SK-N-MC (cell line): Measurements from ENCODE around the gene HINFP.
A peak's percentile ranks its signal among the peaks of the same experiment; 100 is the strongest.

Source experiments
- DNase-seq: peaks from one replicate; pipeline ENCODE4 v3.0.0-alpha.2; 2011; ENCODE audit warnings: low read depth, low spot score
- H3K27ac ChIP-seq: fragments of 200-600 bp; sonication (generic); 2 replicates; pipeline ENCODE4 v1.5.1; 2016; ENCODE audit warnings: mixed run types
- H3K36me3 ChIP-seq: fragments of 200-600 bp; sonication (generic); 2 replicates; pipeline ENCODE4 v1.6.1; 2017; ENCODE audit warnings: antibody characterized with exemption, low read length, mixed read lengths; ENCODE audit not compliant: insufficient read depth
- H3K4me3 ChIP-seq: fragments of 200-600 bp; sonication (generic); 2 replicates; pipeline ENCODE4 v1.5.1; 2016
- H3K9ac ChIP-seq: fragments of 200-600 bp; sonication (generic); 2 replicates; pipeline ENCODE4 v1.8.0; 2017; ENCODE audit warnings: mixed run types, mixed read lengths; ENCODE audit not compliant: insufficient read length
- H3K9me3 ChIP-seq: fragments of 200-600 bp; sonication (generic); 2 replicates; pipeline ENCODE4 v1.6.1; 2017; ENCODE audit warnings: low read depth, mild to moderate bottlenecking, antibody characterized with exemption, low read length, moderate library complexity, mixed read lengths
- EZH2 ChIP-seq: fragments of 200-600 bp; sonication (generic); IDR thresholded peaks from one replicate; pipeline ENCODE4 v1.6.1; 2017; ENCODE audit warnings: antibody characterized with exemption
- FOXP2 ChIP-seq: optimal IDR thresholded peaks from 2 replicates; pipeline ENCODE3; 2011; ENCODE audit warnings: mild to moderate bottlenecking, moderate library complexity; ENCODE audit not compliant: insufficient read depth; ENCODE audit errors: extremely low read length, control extremely low read depth
- POLR2AphosphoS5 ChIP-seq: IDR thresholded peaks from 2 replicates; pipeline ENCODE4 v1.6.1; 2012; ENCODE audit warnings: mild to moderate bottlenecking, low read depth, low read length, borderline replicate concordance

The HINFP gene

DNA sequence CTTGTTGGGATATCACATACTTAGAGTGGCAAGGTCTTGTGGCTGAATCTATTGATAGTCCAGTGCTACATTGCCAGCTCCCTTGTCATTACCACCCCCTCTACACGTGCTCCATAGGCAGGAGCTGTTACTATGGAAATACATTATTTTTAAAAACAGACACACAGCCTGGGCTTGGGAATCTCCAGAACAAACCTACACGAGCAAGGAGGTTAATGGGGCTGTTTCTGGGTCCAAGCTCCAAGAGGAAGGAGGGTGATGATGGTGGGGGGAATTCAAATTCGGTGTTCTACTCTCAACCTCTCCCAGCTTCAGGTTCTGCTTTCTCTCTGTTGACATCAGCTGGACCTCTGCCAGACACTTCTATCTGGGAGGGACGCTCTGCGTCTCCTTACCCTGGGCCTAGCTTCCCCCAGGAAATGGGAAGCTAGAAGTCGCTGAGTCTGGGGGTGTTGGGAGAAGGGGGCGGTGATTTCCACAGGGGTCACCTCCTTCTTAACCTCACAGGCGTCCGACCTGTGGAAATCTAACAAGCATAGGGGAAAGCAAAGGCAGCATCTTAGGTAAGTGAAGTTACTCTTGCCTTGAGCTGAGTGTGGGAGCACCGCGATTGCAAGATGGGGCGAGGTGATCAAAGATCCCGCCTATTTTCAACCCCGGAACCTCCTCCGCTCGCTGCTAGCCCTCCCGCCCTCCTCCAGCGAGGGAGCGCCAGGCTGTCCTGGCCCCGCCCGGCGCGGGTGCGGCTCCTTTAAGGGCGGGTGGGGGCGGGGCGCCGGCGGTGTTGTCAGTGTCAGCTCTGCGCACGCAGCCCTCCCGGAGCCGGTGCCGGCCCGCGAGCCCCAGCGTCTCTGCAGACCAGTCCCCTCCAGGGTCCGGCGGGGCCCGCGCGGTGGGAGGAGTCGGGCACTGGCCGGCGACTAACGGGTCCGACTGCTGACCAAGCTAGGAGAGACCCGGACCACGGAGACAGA is 14.5 kb upstream of the HINFP start, which contains the start of gene C2CD2L:
TSS of gene C2CD2L (plus strand) at position 781 of the 974 bp plus-strand sequence. CDS start 398 bp downstream, outside the sequence.
- no peak for DNase-seq
- Histone ChIP-seq H3K4me3 (peak within 1 kb of the TSS; percentile 92), H3K9ac (peak within 1 kb of the TSS; percentile 75), H3K9me3 (no peaks in the 10 kb centered on the region), H3K27ac (peak within 1 kb of the TSS; percentile 81), H3K36me3 (peaks cover 10% of the 10 kb centered on the region)
- TF ChIP-seq POLR2AphosphoS5 (peak; percentile 75), EZH2 (no peak)

DNA sequence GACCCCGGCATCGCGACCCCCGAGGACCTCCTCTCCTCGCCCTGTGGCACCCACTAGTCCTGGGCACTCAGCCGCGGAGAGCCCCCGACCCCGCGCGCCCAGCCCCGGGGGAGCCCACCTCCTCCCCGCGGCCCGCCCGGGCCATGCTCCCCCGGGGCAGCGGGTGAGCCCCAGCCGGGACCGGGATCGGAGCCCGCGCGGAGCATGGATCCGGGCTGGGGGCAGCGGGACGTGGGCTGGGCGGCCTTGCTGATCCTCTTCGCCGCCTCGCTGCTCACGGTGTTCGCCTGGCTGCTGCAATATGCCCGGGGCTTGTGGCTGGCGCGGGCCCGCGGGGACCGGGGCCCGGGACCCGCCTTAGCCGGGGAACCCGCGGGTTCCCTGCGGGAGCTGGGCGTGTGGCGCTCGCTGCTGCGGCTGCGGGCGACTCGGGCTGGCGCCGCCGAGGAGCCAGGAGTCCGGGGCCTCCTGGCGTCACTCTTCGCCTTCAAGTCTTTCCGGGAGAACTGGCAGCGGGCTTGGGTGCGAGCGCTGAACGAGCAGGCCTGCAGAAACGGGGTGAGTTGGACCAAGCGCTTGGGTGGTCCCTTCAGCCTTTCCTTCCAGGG is 13.7 kb upstream of the HINFP start:
- DNase-seq, result no peak
- Histone ChIP-seq H3K9ac (peak overlapping the region; percentile 75), H3K4me3 (peak overlapping the region; percentile 92), H3K27ac (no peak overlapping the region; the same call in 1 of the 2 replicates), H3K36me3 (peaks cover 13% of the 10 kb centered on the region), H3K9me3 (no peaks in the 10 kb centered on the region)
- TF ChIP-seq POLR2AphosphoS5 (no peak), FOXP2 (no peak), EZH2 (no peak)

DNA sequence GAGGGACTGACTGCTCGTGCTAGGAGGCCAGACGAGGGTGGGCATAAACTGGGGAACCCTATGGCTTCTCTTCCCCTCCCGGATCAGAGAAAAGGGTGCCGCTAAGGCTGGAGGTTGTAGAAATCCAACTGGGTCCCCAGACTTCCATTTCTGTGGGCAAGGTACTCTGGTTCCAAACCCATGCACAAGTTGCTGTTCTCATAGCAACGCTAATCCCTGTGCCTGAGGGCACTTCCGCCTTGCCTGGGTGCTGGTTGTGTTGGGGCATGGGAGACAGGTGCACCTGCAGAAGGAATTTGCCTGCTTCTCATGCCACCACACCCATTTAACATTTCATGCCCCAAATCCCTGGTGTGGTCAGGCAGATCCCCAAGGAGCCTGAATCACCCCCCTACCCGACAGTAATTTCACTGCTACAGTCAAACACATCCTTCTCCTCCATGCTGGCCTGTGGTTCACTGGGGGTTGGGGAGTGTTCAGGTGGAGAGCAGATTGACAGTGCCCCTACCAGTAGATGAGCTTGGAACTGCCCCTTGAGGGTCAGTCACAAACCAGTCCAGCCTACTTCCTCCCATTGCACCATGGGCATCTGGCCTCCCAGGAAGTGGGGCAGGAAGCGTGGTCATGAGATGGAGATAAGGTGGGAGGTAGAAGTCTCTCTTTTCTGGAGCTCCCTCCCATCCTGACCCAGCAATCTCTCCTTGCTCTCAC is 13.1 kb upstream of the HINFP start:
- TF ChIP-seq EZH2, result no peak
- no peak for TF ChIP-seq FOXP2
- TF ChIP-seq POLR2AphosphoS5, result no peak
- H3K4me3 ChIP-seq, result peak overlapping the region; percentile 92
- peaks cover 16% of the 10 kb centered on the region for H3K36me3 ChIP-seq
- H3K9me3 ChIP-seq, result no peaks in the 10 kb centered on the region
- peak overlapping the region; percentile 75 for H3K9ac ChIP-seq
- no peak for DNase-seq
- no peak overlapping the region; the same call in 1 of the 2 replicates for H3K27ac ChIP-seq

- no peak for DNase-seq
- Histone ChIP-seq H3K27ac (no peak overlapping the region), H3K9ac (no peak overlapping the region), H3K9me3 (no peaks in the 10 kb centered on the region), H3K36me3 (peaks cover 16% of the 10 kb centered on the region), H3K4me3 (peak overlapping the region; percentile 92)
- TF ChIP-seq FOXP2 (no peak), POLR2AphosphoS5 (no peak), EZH2 (no peak)
Observed at GRCh38 chr11:119108857-119109221, 12.5 kb upstream of the HINFP start.

DNA sequence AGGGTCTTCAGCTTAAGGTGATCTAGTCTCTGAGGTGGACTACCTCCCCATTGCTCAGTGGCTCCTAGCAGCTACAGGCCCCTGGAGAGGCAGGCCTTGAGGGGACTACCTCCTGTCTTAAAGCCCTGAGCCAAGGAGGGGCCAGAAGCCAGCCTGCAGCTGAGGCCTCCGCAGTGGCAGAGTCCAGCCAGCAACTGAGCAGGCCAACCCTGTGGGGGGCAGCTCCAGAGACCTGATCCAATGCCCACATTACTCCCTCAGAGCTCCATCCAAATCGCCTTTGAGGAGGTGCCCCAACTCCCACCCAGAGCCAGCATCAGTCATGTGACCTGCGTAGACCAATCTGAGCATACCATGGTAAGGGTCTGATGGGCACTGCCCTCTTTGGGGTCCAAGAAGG is 11.5 kb upstream of the HINFP start:
- Histone ChIP-seq H3K27ac (no peak overlapping the region), H3K9me3 (no peaks in the 10 kb centered on the region), H3K36me3 (peaks cover 16% of the 10 kb centered on the region), H3K9ac (no peak overlapping the region), H3K4me3 (no peak overlapping the region)
- no peak for DNase-seq
- TF ChIP-seq POLR2AphosphoS5 (no peak), EZH2 (no peak), FOXP2 (no peak)

DNA sequence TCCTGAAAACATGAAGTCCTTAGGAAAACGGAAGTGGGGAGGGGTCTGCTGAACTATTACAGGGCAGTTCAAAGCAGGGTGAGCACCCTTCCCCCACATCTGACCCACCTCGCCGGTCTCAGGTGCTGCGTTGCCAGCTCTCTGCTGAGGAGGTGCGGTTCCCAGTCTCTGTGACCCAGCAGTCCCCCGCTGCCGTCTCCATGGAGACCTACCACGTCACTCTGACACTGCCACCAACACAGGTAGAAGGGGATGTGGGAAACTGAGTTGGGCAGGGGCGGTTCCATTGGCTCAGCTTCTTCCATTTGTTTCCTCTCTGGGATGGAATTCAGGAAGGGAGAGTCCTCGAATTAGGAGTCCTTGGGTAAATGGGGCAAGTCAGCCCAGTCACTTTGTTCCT is 10.9 kb upstream of the HINFP start:
- peaks cover 19% of the 10 kb centered on the region for H3K36me3 ChIP-seq
- no peak for TF ChIP-seq FOXP2
- no peak for TF ChIP-seq POLR2AphosphoS5
- no peak for TF ChIP-seq EZH2
- no peak for DNase-seq
- no peak overlapping the region for H3K27ac ChIP-seq
- no peak overlapping the region for H3K9ac ChIP-seq
- H3K9me3 ChIP-seq, result no peaks in the 10 kb centered on the region
- no peak overlapping the region for H3K4me3 ChIP-seq

- no peak overlapping the region for H3K27ac ChIP-seq
- no peak overlapping the region for H3K9ac ChIP-seq
- peaks cover 25% of the 10 kb centered on the region for H3K36me3 ChIP-seq
- no peak for TF ChIP-seq EZH2
- no peak for TF ChIP-seq FOXP2
- TF ChIP-seq POLR2AphosphoS5, result no peak
- no peak for DNase-seq
- H3K9me3 ChIP-seq, result no peaks in the 10 kb centered on the region
- no peak overlapping the region for H3K4me3 ChIP-seq
Observed at GRCh38 chr11:119111361-119111925, 9.9 kb upstream of the HINFP start.

- Histone ChIP-seq H3K27ac (no peak overlapping the region), H3K9me3 (no peaks in the 10 kb centered on the region), H3K4me3 (no peak overlapping the region), H3K36me3 (peaks cover 28% of the 10 kb centered on the region), H3K9ac (no peak overlapping the region)
- DNase-seq, result no peak
- TF ChIP-seq EZH2, result no peak
- no peak for TF ChIP-seq FOXP2
- no peak for TF ChIP-seq POLR2AphosphoS5
Observed at GRCh38 chr11:119112314-119113020, 8.9 kb upstream of the HINFP start.
